Peyer's patch (tissue), 4 donors: Measurements from ENCODE around the gene TARS1. TPM values are rescaled to one million over a fixed set of nuclear protein-coding genes. Genes with fewer than 3 reads are reported as not detected.

Source experiments
- DNase-seq, 3 donors: peaks; one replicate each; pipeline ENCODE4 v3.0.0-alpha.2; 2017 to 2019
- H3K27ac ChIP-seq, 4 donors: fragments of 200-600 bp; sonication (generic); one replicate each; pipeline ENCODE4 v1.5.1; 2016 to 2019
- H3K27me3 ChIP-seq, 2 donors: fragments of 200-600 bp; sonication (generic); one replicate each; pipeline ENCODE4 v1.5.1; 2019
- H3K36me3 ChIP-seq, 3 donors: fragments of 200-600 bp; sonication (generic); one replicate each; pipeline ENCODE4 v1.5.1; 2016 to 2019
- H3K4me1 ChIP-seq, 4 donors: fragments of 200-600 bp; sonication (generic); one replicate each; pipeline ENCODE4 v1.5.1; 2016 to 2019
- H3K4me3 ChIP-seq, 4 donors: fragments of 200-600 bp; sonication (generic); 1 replicate in 3 of 4; 2 replicates in 1 of 4; pipeline ENCODE4 v1.5.1; 2016 to 2019; ENCODE audit warnings: mild to moderate bottlenecking in 1 of 4
- H3K9me3 ChIP-seq, 4 donors: fragments of 200-600 bp; sonication (generic); one replicate each; pipeline ENCODE4 v1.5.1; 2016 to 2019; ENCODE audit warnings: mild to moderate bottlenecking in 1 of 4
- CTCF ChIP-seq, 6 experiments: fragments of 450-650 bp in 4 of 6; fragments of 200-600 bp in 2 of 6; sonication (generic) in 1 of 6; IDR thresholded peaks; one replicate each; pipeline ENCODE4 v1.5.1; 2017 to 2019; ENCODE audit warnings: antibody characterized with exemption in 6 of 6, mild to moderate bottlenecking in 3 of 6, moderate library complexity in 1 of 6
- POLR2A ChIP-seq, 2 donors: fragments of 450-650 bp; IDR thresholded peaks; one replicate each; pipeline ENCODE4 v1.5.1; 2017; ENCODE audit warnings: antibody characterized with exemption in 2 of 2, mild to moderate bottlenecking in 2 of 2, moderate library complexity in 2 of 2
- total RNA-seq, 4 donors: library from RNA; depleted of rRNA; stranded (reverse); fragments of >200 nt; gene quantifications; one replicate each; pipeline ENCODE4 v1.1.0, GENCODE V29; 2016

TARS1 gene
- total RNA-seq, 4 donors from 2014 or later, result 29.7 to 123 (median 66.6) TPM

- Histone ChIP-seq H3K36me3 (peaks cover 3 to 97% (median 5%) of the 10 kb centered on the region in 3 donors), H3K4me1 (no peaks in the 10 kb centered on the region), H3K4me3 (no peak overlapping the region), H3K27ac (no peak overlapping the region), H3K27me3 (no peaks in the 10 kb centered on the region), H3K9me3 (no peaks in the 10 kb centered on the region)
- TF ChIP-seq POLR2A (IDR thresholded peaks at IDR 0.05) (no peak), CTCF (IDR thresholded peaks at IDR 0.05) (no peak)
- DNase-seq, result no peak
These were observed 21.7 kb downstream of the TARS1 start for GRCh38 chr5:33462456-33462855.

- H3K4me3 ChIP-seq, result no peak overlapping the region
- TF ChIP-seq CTCF (IDR thresholded peaks at IDR 0.05) (no peak), POLR2A (IDR thresholded peaks at IDR 0.05) (no peak)
- H3K27me3 ChIP-seq, result no peaks in the 10 kb centered on the region
- H3K4me1 ChIP-seq, result no peaks in the 10 kb centered on the region
- no peaks in the 10 kb centered on the region for H3K9me3 ChIP-seq
- H3K27ac ChIP-seq, result no peak overlapping the region
- H3K36me3 ChIP-seq, result peaks cover 3 to 91% (median 5%) of the 10 kb centered on the region in 3 donors
- DNase-seq, result no peak
These were observed 24.4 kb downstream of the TARS1 start for GRCh38 chr5:33465120-33465519.

- Histone ChIP-seq H3K4me1 (no peaks in the 10 kb centered on the region), H3K36me3 (peaks cover 3 to 86% (median 5%) of the 10 kb centered on the region in 3 donors), H3K9me3 (no peaks in the 10 kb centered on the region), H3K4me3 (no peak overlapping the region), H3K27ac (no peak overlapping the region), H3K27me3 (no peaks in the 10 kb centered on the region)
- TF ChIP-seq CTCF (IDR thresholded peaks at IDR 0.05) (no peak), POLR2A (IDR thresholded peaks at IDR 0.05) (no peak)
- DNase-seq, result peak in 1 of 3 donors; percentile 46
These were observed 28.1 kb downstream of the TARS1 start for GRCh38 chr5:33468775-33469435.

- H3K27me3 ChIP-seq, result no peaks in the 10 kb centered on the region
- no peaks in the 10 kb centered on the region for H3K4me1 ChIP-seq
- H3K27ac ChIP-seq, result no peak overlapping the region
- DNase-seq, result no peak
- H3K36me3 ChIP-seq, result peaks cover 0 to 82% (median 1%) of the 10 kb centered on the region in 3 donors
- H3K9me3 ChIP-seq, result no peaks in the 10 kb centered on the region
- TF ChIP-seq CTCF (IDR thresholded peaks at IDR 0.05), result peak in 1 of 6 experiments; percentile 12
- TF ChIP-seq POLR2A (IDR thresholded peaks at IDR 0.05), result no peak
- H3K4me3 ChIP-seq, result no peak overlapping the region
These were observed 29.8 kb downstream of the TARS1 start for GRCh38 chr5:33470544-33470943.

GRCh38 chr5:33472805-33473409, 32.1 kb downstream of the TARS1 start:
- TF ChIP-seq POLR2A (IDR thresholded peaks at IDR 0.05), result no peak
- no peak for TF ChIP-seq CTCF (IDR thresholded peaks at IDR 0.05)
- Histone ChIP-seq H3K36me3 (peaks cover 0 to 72% (median 0%) of the 10 kb centered on the region in 3 donors), H3K4me1 (no peaks in the 10 kb centered on the region), H3K27ac (no peak overlapping the region), H3K4me3 (no peak overlapping the region), H3K9me3 (no peaks in the 10 kb centered on the region), H3K27me3 (no peaks in the 10 kb centered on the region)
- no peak for DNase-seq
